PFSK-1 (cell line): ENCODE measurements around the gene CEP104.

ENCODE experiments used
- POLR2AphosphoS5 ChIP-seq: IDR thresholded peaks from 2 replicates; pipeline ENCODE4 v1.6.1; 2012; ENCODE audit warnings: low read depth, mild to moderate bottlenecking, control low read depth, low read length, moderate library complexity
- REST ChIP-seq, 2 experiments: IDR thresholded peaks; 2 replicates each; pipeline versions ENCODE4 v1.6.1 to v1.8.0; 2011 to 2012; ENCODE audit warnings: low read depth in 2 of 2, low read length in 2 of 2, control low read depth in 1 of 2, inconsistent platforms in 1 of 2, mild to moderate bottlenecking in 1 of 2, moderate library complexity in 1 of 2; ENCODE audit not compliant: insufficient read depth in 1 of 2
- TAF1 ChIP-seq: IDR thresholded peaks from 2 replicates; pipeline ENCODE4 v1.6.1; 2012; ENCODE audit warnings: low read length, control low read depth, borderline replicate concordance; ENCODE audit not compliant: insufficient read depth

- TF ChIP-seq TAF1 (no peak), POLR2AphosphoS5 (no peak), REST (IDR thresholded peaks at IDR 0.05; ENCODE audit: insufficient read depth in 1 of 2, low read depth in 2 of 2, low read length in 2 of 2) (no peak)
Observed at GRCh38 chr1:3805038-3805437, 52.0 kb downstream of the CEP104 start.
